GM21526 (cell line): ENCODE results near the gene STYXL1.

ENCODE experiments used
- ATAC-seq: cut with Tn5 transposase; IDR thresholded peaks from one replicate; pipeline ENCODE4 v1.9.1; 2021; ENCODE audit warnings: moderate library complexity; ENCODE audit not compliant: unreplicated experiment, low FRiP score

STYXL1 gene

GRCh38 chr7:75995052-75995471, 52.7 kb downstream of the STYXL1 start:
- ATAC-seq, result no peak

- peak; percentile 84 for ATAC-seq
Measured at GRCh38 chr7:75994388-75995051, 53.3 kb downstream of the STYXL1 start, which contains the start of gene TMEM120A. Gene TMEM120A (minus strand): TSS chr7:75994595. CDS start chr7:75994570, 25 bp downstream.

- no peak for ATAC-seq
Measured at GRCh38 chr7:75993689-75994387, 54.0 kb downstream of the STYXL1 start.

- no peak for ATAC-seq
Measured at GRCh38 chr7:75992083-75992755, 55.6 kb downstream of the STYXL1 start.

- no peak for ATAC-seq
Measured at GRCh38 chr7:75991531-75992082, 56.2 kb downstream of the STYXL1 start.

GRCh38 chr7:75989500-75990388, 58.1 kb downstream of the STYXL1 start:
- ATAC-seq, result no peak

- no peak for ATAC-seq
Measured at GRCh38 chr7:75988568-75989499, 59.0 kb downstream of the STYXL1 start.

- no peak for ATAC-seq
Measured at GRCh38 chr7:75987805-75988567, 59.8 kb downstream of the STYXL1 start.

- ATAC-seq, result no peak
Measured at GRCh38 chr7:75987026-75987804, 60.6 kb downstream of the STYXL1 start.

- ATAC-seq, result no peak
Measured at GRCh38 chr7:75986147-75986781, 61.5 kb downstream of the STYXL1 start.

GRCh38 chr7:75985518-75986146, 62.2 kb downstream of the STYXL1 start:
- no peak for ATAC-seq

- no peak for ATAC-seq
Measured at GRCh38 chr7:75985009-75985517, 62.7 kb downstream of the STYXL1 start.

- no peak for ATAC-seq
Measured at GRCh38 chr7:75984130-75985008, 63.4 kb downstream of the STYXL1 start.

GRCh38 chr7:75983471-75984129, 64.2 kb downstream of the STYXL1 start:
- ATAC-seq, result no peak
